GM21528 (cell line): ENCODE measurements around the gene RPL38.

Experiments used
- ATAC-seq: cut with Tn5 transposase; IDR thresholded peaks from one replicate; pipeline ENCODE4 v1.9.1; 2021; ENCODE audit warnings: mild to moderate bottlenecking, moderate library complexity; ENCODE audit not compliant: unreplicated experiment, low FRiP score

Gene RPL38

GRCh38 chr17:74245145-74245831 is 41.8 kb downstream of the RPL38 start:
- ATAC-seq, result no peak

GRCh38 chr17:74245871-74246270 is 42.4 kb downstream of the RPL38 start:
- no peak for ATAC-seq

GRCh38 chr17:74249590-74250270 is 46.3 kb downstream of the RPL38 start:
- ATAC-seq, result no peak

- no peak for ATAC-seq
These were observed 47.0 kb downstream of the RPL38 start for GRCh38 chr17:74250324-74250995.

GRCh38 chr17:74251051-74251450 is 47.6 kb downstream of the RPL38 start:
- ATAC-seq, result no peak

GRCh38 chr17:74251569-74251968 is 48.1 kb downstream of the RPL38 start:
- no peak for ATAC-seq

- no peak for ATAC-seq
These were observed 48.7 kb downstream of the RPL38 start for GRCh38 chr17:74252211-74252610.

GRCh38 chr17:74253036-74253435 is 49.6 kb downstream of the RPL38 start:
- no peak for ATAC-seq

- no peak for ATAC-seq
These were observed 53.8 kb downstream of the RPL38 start for GRCh38 chr17:74257311-74257710.

- no peak for ATAC-seq
These were observed 56.4 kb downstream of the RPL38 start for GRCh38 chr17:74259667-74260524.
